HepG2 (cell line): ENCODE results near the gene UBAP1L. TPM values are rescaled to one million over a fixed set of nuclear protein-coding genes. Genes with fewer than 3 reads are reported as not detected.

Experiments used
- AFF4 ChIP-seq: sonication (generic); formaldehyde crosslinking; IDR thresholded peaks from 2 replicates; pipeline ENCODE4 v1.4.0; 2020; ENCODE audit warnings: missing genetic modification reagents
- AHR ChIP-seq: IDR thresholded peaks from 2 replicates; pipeline ENCODE4 v1.6.1; 2018; ENCODE audit warnings: missing genetic modification reagents, missing compliant biosample characterization
- CENPT ChIP-seq: sonication (generic); formaldehyde crosslinking; IDR thresholded peaks from 2 replicates; pipeline ENCODE4 v1.8.0; 2022; ENCODE audit warnings: low read depth, mild to moderate bottlenecking, moderate library complexity, missing genetic modification reagents
- EEA1 ChIP-seq: sonication (generic); formaldehyde crosslinking; IDR thresholded peaks from 2 replicates; pipeline ENCODE4 v1.5.1; 2020; ENCODE audit warnings: mild to moderate bottlenecking, missing genetic modification reagents, borderline replicate concordance
- ELF3 ChIP-seq: IDR thresholded peaks from 2 replicates; pipeline ENCODE4 v1.6.1; 2016; ENCODE audit warnings: missing genetic modification reagents, missing compliant biosample characterization
- FLYWCH1 ChIP-seq: sonication (generic); formaldehyde crosslinking; IDR thresholded peaks from 2 replicates; pipeline ENCODE4 v1.8.1; 2023; ENCODE audit warnings: mild to moderate bottlenecking, missing genetic modification reagents
- FOXO1 ChIP-seq: sonication (generic); formaldehyde crosslinking; IDR thresholded peaks from 2 replicates; pipeline ENCODE4 v1.4.0; 2020; ENCODE audit warnings: missing genetic modification reagents
- GABPA ChIP-seq, 2 experiments: IDR thresholded peaks; 2 replicates each; pipeline ENCODE4 v1.6.1; 2011 to 2016; ENCODE audit warnings: low read depth in 2 of 2, low read length in 1 of 2, missing biosample characterization in 1 of 2, missing genetic modification characterization in 1 of 2
- GPN1 ChIP-seq: sonication (generic); formaldehyde crosslinking; IDR thresholded peaks from 2 replicates; pipeline ENCODE4 v1.5.1; 2020; ENCODE audit warnings: missing genetic modification reagents, borderline replicate concordance
- GTF3A ChIP-seq: sonication (generic); formaldehyde crosslinking; conservative IDR thresholded peaks from 2 replicates; pipeline ENCODE4 v1.4.0; 2020; ENCODE audit warnings: mild to moderate bottlenecking, missing genetic modification reagents
- JDP2 ChIP-seq: sonication (generic); formaldehyde crosslinking; IDR thresholded peaks from 2 replicates; pipeline ENCODE4 v1.8.1; 2022; ENCODE audit warnings: missing genetic modification reagents, borderline replicate concordance
- KDM3A ChIP-seq: IDR thresholded peaks from 2 replicates; pipeline ENCODE4 v1.6.1; 2018; ENCODE audit warnings: low read depth, missing compliant biosample characterization
- LRRFIP1 ChIP-seq: sonication (generic); formaldehyde crosslinking; conservative IDR thresholded peaks from 2 replicates; pipeline ENCODE4 v1.4.0; 2020; ENCODE audit warnings: missing genetic modification reagents
- NFKBIZ ChIP-seq: IDR thresholded peaks from 2 replicates; pipeline ENCODE4 v1.6.1; 2018; ENCODE audit warnings: missing genetic modification reagents, missing compliant biosample characterization
- REL ChIP-seq: sonication (generic); formaldehyde crosslinking; conservative IDR thresholded peaks from 2 replicates; pipeline ENCODE4 v1.8.0; 2022; ENCODE audit warnings: mild to moderate bottlenecking, missing genetic modification reagents, moderate library complexity
- ZC3H13 ChIP-seq: sonication (generic); formaldehyde crosslinking; IDR thresholded peaks from 2 replicates; pipeline ENCODE4 v1.8.1; 2023; ENCODE audit warnings: mild to moderate bottlenecking, missing genetic modification reagents, moderate library complexity
- ZFP41 ChIP-seq: sonication (generic); formaldehyde crosslinking; IDR thresholded peaks from 2 replicates; pipeline ENCODE4 v1.4.0; 2020; ENCODE audit warnings: mild to moderate bottlenecking, missing genetic modification reagents, borderline replicate concordance
- ZNF446 ChIP-seq: sonication (generic); formaldehyde crosslinking; IDR thresholded peaks from 2 replicates; pipeline ENCODE4 v1.5.0; 2020; ENCODE audit warnings: mild to moderate bottlenecking, missing genetic modification reagents
- ZNF747 ChIP-seq: sonication (generic); formaldehyde crosslinking; IDR thresholded peaks from 2 replicates; pipeline ENCODE4 v1.8.1; 2023; ENCODE audit warnings: missing genetic modification reagents, mild to moderate bottlenecking, borderline replicate concordance
- ZNF883 ChIP-seq: sonication (generic); formaldehyde crosslinking; IDR thresholded peaks from 2 replicates; pipeline ENCODE4 v1.5.1; 2020; ENCODE audit warnings: mild to moderate bottlenecking, missing genetic modification reagents; ENCODE audit errors: not compliant biosample characterization
- ZSCAN31 ChIP-seq: sonication (generic); formaldehyde crosslinking; IDR thresholded peaks from 2 replicates; pipeline ENCODE4 v1.5.0; 2020; ENCODE audit warnings: low read depth, mild to moderate bottlenecking, missing genetic modification reagents
- polyA plus RNA-seq, 8 experiments: library from polyadenylated mRNA; depleted of rRNA in 3 of 8; stranded (reverse) in 7 of 8; unstranded in 1 of 8; fragments of >200 nt; fragmentation: Illumina TruSeq in 4 of 8; extraction: Trizol in 4 of 8; gene quantifications; 2 replicates each; pipeline versions ENCODE4 v1.2.1 to v1.2.3, GENCODE V29; 2011 to 2016; ENCODE audit warnings: low read depth in 4 of 8, missing spikeins in 1 of 8, mixed read lengths in 1 of 8; ENCODE audit not compliant: insufficient read depth in 1 of 8
- total RNA-seq, 5 experiments: library from RNA; depleted of rRNA; stranded (reverse); fragments of >200 nt; fragmentation: Illumina TruSeq; extraction: Trizol; gene quantifications; 2 replicates each; pipeline ENCODE4 v1.2.3, GENCODE V29; 2016; ENCODE audit warnings: low read depth in 1 of 5
- TF ChIP-seq, protein P1 (sequence below): sonication (generic); formaldehyde crosslinking; IDR thresholded peaks from 2 replicates; pipeline ENCODE4 v1.8.0; 2022; ENCODE audit warnings: mild to moderate bottlenecking, missing genetic modification reagents, moderate library complexity

UBAP1L gene
- total and polyA plus RNA-seq, 2 of the 13 experiments (the other 11 are each of a cell fraction or from before 2014, with no cell fraction given), result 0.86 to 1.4 TPM

DNA sequence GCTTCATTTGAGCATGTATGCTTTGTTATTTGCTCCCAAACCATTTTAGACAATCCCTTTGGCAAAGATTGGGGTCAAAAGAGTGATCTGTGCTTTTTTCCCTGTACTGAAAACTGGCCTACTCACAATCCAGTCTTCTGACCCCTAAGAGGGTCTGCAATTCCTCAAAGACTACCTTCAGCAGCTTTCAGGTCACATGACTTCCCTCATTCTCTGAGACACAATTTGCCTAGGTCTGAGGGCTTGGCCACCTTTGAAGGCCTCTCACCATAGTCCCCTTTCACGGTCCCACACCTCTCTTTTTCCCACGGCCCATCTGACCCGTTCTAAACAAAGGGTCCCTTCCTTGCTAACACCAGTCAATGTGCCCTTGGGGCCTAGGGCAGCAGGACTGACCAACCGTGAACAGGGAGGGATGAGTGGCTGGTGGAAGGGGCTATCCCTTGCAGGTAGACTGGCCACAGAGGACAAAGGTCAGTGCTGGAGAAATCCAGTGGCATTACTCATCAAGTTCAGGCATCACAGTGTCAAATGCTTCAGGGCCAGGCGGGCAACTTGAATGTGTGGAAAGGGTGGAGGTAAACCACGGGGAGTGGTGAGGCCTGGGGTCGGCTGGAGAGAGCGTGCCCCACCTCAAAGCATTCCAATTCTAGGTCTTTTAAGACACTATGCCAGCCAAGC, 58.0 kb downstream of the UBAP1L start (continued):
- TF ChIP-seq LRRFIP1, result no peak
- TF ChIP-seq AHR (CRISPR knock-in tag), result no peak
- no peak for TF ChIP-seq GTF3A
- TF ChIP-seq JDP2 (CRISPR knock-in tag), result no peak
- TF ChIP-seq FLYWCH1, result no peak
- TF ChIP-seq NFKBIZ (CRISPR knock-in tag), result peak; percentile 94
- TF ChIP-seq ZNF747 (CRISPR knock-in tag), result no peak
- no peak for TF ChIP-seq REL (CRISPR knock-in tag)
- TF ChIP-seq GABPA (IDR thresholded peaks at IDR 0.05; ENCODE audit: low read depth, low read length), result no peak
- TF ChIP-seq GABPA (CRISPR knock-in tag; IDR thresholded peaks at IDR 0.05; ENCODE audit: low read depth), result no peak
- TF ChIP-seq ZNF446 (CRISPR knock-in tag), result no peak
- TF ChIP-seq ZC3H13 (CRISPR knock-in tag), result no peak
- TF ChIP-seq, protein P1, sequence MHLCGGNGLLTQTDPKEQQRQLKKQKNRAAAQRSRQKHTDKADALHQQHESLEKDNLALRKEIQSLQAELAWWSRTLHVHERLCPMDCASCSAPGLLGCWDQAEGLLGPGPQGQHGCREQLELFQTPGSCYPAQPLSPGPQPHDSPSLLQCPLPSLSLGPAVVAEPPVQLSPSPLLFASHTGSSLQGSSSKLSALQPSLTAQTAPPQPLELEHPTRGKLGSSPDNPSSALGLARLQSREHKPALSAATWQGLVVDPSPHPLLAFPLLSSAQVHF, result no peak
- no peak for TF ChIP-seq ZSCAN31 (CRISPR knock-in tag)
- TF ChIP-seq CENPT (CRISPR knock-in tag), result no peak
- no peak for TF ChIP-seq AFF4 (CRISPR knock-in tag)
- TF ChIP-seq KDM3A (CRISPR knock-in tag), result no peak; the same call in 1 of the 2 replicates
- TF ChIP-seq ELF3 (CRISPR knock-in tag), result peak; percentile 48; the same call in 1 of the 2 replicates
- TF ChIP-seq FOXO1, result peak; percentile 35; the same call in 1 of the 2 replicates
- no peak for TF ChIP-seq EEA1 (CRISPR knock-in tag)
- TF ChIP-seq ZNF883, result no peak
- TF ChIP-seq ZFP41 (CRISPR knock-in tag), result no peak
- TF ChIP-seq GPN1 (CRISPR knock-in tag), result no peak
